ENCODE results near the gene COL1A1. TPM values are rescaled to one million over a fixed set of nuclear protein-coding genes. Genes with fewer than 3 reads are reported as not detected.

COL1A1 gene
- total and polyA plus RNA-seq, 2 of the 13 experiments (the other 11 are each of a cell fraction or from before 2014, with no cell fraction given): 0.05 TPM; not detected in 1

GRCh38 chr17:50219939-50220465 lies 18.6 kb upstream of the COL1A1 start (continued):
- TF ChIP-seq ARID3A (IDR thresholded peaks at IDR 0.05; ENCODE audit: low read depth, low read length) (no peak), ZC3H4 (CRISPR knock-in tag; IDR thresholded peaks at IDR 0.05; ENCODE audit: borderline replicate concordance) (no peak), CBX2 (IDR thresholded peaks at IDR 0.05; ENCODE audit: low read depth, low read length) (no peak), CBX2 (CRISPR knock-in tag; IDR thresholded peaks at IDR 0.05; ENCODE audit: low read depth) (no peak), ZNF607 (CRISPR knock-in tag; IDR thresholded peaks at IDR 0.05; ENCODE audit: borderline replicate concordance) (no peak), SALL1 (CRISPR knock-in tag; IDR thresholded peaks at IDR 0.05) (peak; percentile 73), ZBTB7A (CRISPR knock-in tag; IDR thresholded peaks at IDR 0.05) (no peak), CREB1 (IDR thresholded peaks at IDR 0.05) (no peak), CREB1 (CRISPR knock-in tag; IDR thresholded peaks at IDR 0.05) (no peak), SMC3 (IDR thresholded peaks at IDR 0.05; ENCODE audit: low read length) (0 out of 2 replicates have a peak, but pooled peaks have one; percentile 10), DDIT3 (CRISPR knock-in tag; IDR thresholded peaks at IDR 0.05) (no peak), HNF4A (CRISPR knock-in tag; IDR thresholded peaks at IDR 0.05) (peak; percentile 95), ZFP91 (CRISPR knock-in tag; IDR thresholded peaks at IDR 0.05; ENCODE audit: borderline replicate concordance) (no peak), MEIS2 (CRISPR knock-in tag; IDR thresholded peaks at IDR 0.05) (no peak), ZNF75D (CRISPR knock-in tag; IDR thresholded peaks at IDR 0.05; ENCODE audit: borderline replicate concordance) (no peak), RBFOX2 (IDR thresholded peaks at IDR 0.05; ENCODE audit: low read depth, low read length) (no peak), ZNF598 (CRISPR knock-in tag; IDR thresholded peaks at IDR 0.05; ENCODE audit: borderline replicate concordance) (peak; percentile 47; the same call in 1 of the 2 replicates), ZNF18 (CRISPR knock-in tag; IDR thresholded peaks at IDR 0.05; ENCODE audit: insufficient replicate concordance) (no peak), ZBTB42 (CRISPR knock-in tag; IDR thresholded peaks at IDR 0.05) (no peak), ZNF101 (CRISPR knock-in tag; IDR thresholded peaks at IDR 0.05; ENCODE audit: borderline replicate concordance, low read depth) (no peak), HNF4G (IDR thresholded peaks at IDR 0.05; ENCODE audit: borderline replicate concordance, low read depth, low read length) (peak; percentile 93), HNF4G (CRISPR knock-in tag; IDR thresholded peaks at IDR 0.05; ENCODE audit: borderline replicate concordance, low read depth) (peak; percentile 37; the same call in 1 of the 2 replicates), RBM39 (IDR thresholded peaks at IDR 0.05; ENCODE audit: low read depth, low read length, poor library complexity, severe bottlenecking) (no peak), NBN (conservative IDR thresholded peaks at IDR 0.05) (no peak), FOXO1 (CRISPR knock-in tag; IDR thresholded peaks at IDR 0.05) (no peak), ZIK1 (CRISPR knock-in tag; IDR thresholded peaks at IDR 0.05; ENCODE audit: borderline replicate concordance, low read depth) (no peak), ZMYM3 (CRISPR knock-in tag; IDR thresholded peaks at IDR 0.05) (peak; percentile 90), PHB2 (IDR thresholded peaks at IDR 0.05; ENCODE audit: partially characterized antibody) (no peak)
